NT2/D1 (cell line): ENCODE measurements around the gene MAD1L1.

Experiments
- YY1 ChIP-seq: IDR thresholded peaks from 2 replicates; pipeline ENCODE4 v1.6.1; 2011; ENCODE audit not compliant: insufficient read length, insufficient read depth
- ZNF274 ChIP-seq: IDR thresholded peaks from 2 replicates; pipeline ENCODE4 v1.6.1; 2011; ENCODE audit warnings: mild to moderate bottlenecking, low read depth, low read length

GRCh38 chr7:1916601-1916970 is 316.2 kb downstream of the MAD1L1 start:
- TF ChIP-seq YY1 = no peak
- TF ChIP-seq ZNF274 = no peak
